GM12891 (cell line): ENCODE measurements around the gene C1orf116.

Experiments used
- DNase-seq: peaks from one replicate; pipeline ENCODE4 v3.0.0; 2011; ENCODE audit warnings: low spot score; ENCODE audit not compliant: insufficient read length
- FAIRE-seq: peaks from 2 replicates; lab custom pipeline; 2011; peaks lifted over from hg19 to GRCh38; lab: Jason Lieb, UNC
- PAX5 ChIP-seq: IDR thresholded peaks from 2 replicates; pipeline ENCODE4 v1.6.1; 2011; ENCODE audit warnings: low read length, moderate library complexity, mild to moderate bottlenecking; ENCODE audit not compliant: insufficient read depth, severe bottlenecking
- POLR2A ChIP-seq: IDR thresholded peaks from 2 replicates; pipeline ENCODE4 v1.6.1; 2011; ENCODE audit warnings: low read depth, low read length, control low read depth
- POLR2AphosphoS5 ChIP-seq: IDR thresholded peaks from 2 replicates; pipeline ENCODE4 v1.6.1; 2011; ENCODE audit warnings: low read depth, low read length, control low read depth
- POU2F2 ChIP-seq: IDR thresholded peaks from 2 replicates; pipeline ENCODE4 v1.6.1; 2011; ENCODE audit warnings: low read depth, mild to moderate bottlenecking, control low read depth, low read length, moderate library complexity
- SPI1 ChIP-seq: IDR thresholded peaks from 2 replicates; pipeline ENCODE4 v1.6.1; 2011; ENCODE audit warnings: low read depth, low read length, control low read depth
- TAF1 ChIP-seq: IDR thresholded peaks from 2 replicates; pipeline ENCODE4 v1.6.1; 2011; ENCODE audit warnings: low read depth, low read length, control low read depth

C1orf116 gene

DNA sequence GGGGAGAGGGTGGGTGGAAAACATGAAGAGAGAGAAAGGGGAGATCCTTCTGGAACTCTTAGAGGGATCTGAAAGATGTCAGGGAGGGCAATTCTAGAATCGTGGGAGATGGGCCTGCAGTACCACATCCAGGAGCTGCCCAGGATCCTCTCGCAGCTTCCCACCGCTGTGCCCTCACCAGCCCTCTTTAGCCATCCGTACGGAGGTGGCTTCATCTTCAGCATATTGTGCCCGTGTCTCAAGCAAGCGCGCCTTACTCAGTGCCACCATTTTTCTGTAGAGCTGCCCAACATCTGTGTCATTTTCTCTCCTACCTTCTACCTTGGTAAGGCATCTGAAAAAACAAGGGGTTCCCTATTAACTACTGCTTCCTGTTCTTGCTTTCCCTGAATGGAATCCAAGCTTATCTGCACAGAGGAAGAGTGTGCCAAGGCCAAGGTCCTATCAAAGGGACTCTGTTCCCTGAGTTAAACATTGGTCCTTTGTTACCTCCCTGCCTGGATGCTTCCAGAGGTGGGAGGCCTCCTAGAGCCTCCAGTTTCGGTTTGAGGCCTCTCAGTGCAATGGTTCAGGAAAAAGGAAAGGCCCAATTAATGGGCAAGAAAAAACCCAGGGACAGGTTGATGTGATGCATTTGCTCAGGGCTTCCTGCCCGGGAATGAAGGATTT, 23.2 kb downstream of the C1orf116 start:
- FAIRE-seq (no peak), DNase-seq (no peak)
- TF ChIP-seq SPI1 (no peak), TAF1 (no peak), POU2F2 (no peak), POLR2A (no peak), POLR2AphosphoS5 (no peak), PAX5 (no peak)

DNA sequence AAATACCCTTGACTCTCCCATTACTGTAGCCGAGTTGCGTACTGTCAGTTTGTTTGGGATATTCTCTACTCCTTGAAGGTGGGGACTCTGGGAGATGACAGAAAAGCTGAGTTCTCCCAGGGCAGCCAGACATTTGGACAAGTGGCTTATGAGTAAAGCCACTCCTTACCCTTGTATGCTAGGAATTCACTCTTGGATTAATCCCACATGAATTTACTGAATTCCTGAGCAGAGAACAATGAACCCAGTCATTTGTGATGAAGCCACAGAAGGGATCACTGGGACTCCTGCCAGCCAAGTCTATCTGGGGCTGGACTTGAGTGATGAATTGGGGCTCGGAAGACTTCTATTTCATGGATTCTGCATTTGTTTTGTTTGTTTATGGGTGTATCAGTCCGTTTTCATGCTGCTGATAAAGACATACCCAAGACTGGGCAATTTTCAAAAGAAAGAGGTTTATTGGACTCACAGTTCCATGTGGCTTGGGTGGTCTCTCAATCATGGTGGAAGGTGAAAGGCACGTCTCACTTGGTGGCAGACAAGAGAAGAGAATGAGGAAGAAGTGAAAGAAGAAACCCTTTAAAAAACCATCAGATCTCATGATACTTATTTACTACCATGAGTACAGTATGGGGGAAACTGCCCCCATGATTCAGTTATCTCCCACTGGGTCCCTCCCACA, 25.1 kb downstream of the C1orf116 start:
- TF ChIP-seq POLR2A: no peak
- no peak for TF ChIP-seq POU2F2
- TF ChIP-seq PAX5: no peak

DNA sequence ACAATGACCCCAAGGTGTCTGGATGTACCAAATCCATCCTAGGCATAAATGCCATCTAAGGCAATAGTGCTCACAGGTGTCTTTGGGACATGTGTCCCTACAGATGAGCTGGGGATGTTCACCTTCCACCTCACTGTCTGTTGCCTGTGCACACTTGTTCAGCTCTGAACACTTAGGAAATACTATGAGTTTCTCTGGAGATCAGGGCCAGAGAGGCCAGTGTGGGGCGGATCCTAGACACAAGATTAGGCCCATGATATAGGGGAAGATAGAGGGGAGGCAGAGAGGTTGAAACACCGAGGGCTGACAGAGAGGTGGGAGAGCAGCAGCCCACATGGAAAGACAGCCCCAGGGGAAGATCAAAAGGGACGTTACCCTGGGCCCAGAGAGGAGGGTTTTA, 25.6 kb downstream of the C1orf116 start:
- DNase-seq (no peak), FAIRE-seq (no peak)
- TF ChIP-seq PAX5 (no peak), TAF1 (no peak), POLR2A (no peak), POU2F2 (no peak), SPI1 (no peak), POLR2AphosphoS5 (no peak)

More for the DNA sequence above, 25.1 kb downstream of the C1orf116 start:
- DNase-seq (no peak), FAIRE-seq (no peak)

DNA sequence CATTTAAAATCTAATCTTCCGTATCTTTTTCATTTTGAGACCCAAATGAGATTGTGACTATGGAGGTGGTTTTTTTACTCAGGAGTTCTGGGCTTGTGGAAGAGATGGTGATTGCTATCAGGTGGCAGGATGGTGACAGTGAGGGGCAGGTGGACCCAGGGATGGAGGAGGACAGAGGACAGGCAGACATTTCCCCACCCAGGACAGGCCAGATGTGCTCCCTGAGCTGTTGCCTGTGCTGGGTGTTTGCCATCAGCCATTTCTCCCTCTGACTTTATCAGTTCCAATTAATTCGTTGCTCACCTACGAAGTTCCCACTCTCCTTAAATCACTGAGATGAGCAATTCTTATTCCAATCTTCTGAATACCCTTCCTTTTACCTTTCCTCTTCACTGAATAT, 26.5 kb downstream of the C1orf116 start:
- DNase-seq (no peak), FAIRE-seq (no peak)
- TF ChIP-seq POLR2A (no peak), POLR2AphosphoS5 (no peak), SPI1 (no peak)

DNA sequence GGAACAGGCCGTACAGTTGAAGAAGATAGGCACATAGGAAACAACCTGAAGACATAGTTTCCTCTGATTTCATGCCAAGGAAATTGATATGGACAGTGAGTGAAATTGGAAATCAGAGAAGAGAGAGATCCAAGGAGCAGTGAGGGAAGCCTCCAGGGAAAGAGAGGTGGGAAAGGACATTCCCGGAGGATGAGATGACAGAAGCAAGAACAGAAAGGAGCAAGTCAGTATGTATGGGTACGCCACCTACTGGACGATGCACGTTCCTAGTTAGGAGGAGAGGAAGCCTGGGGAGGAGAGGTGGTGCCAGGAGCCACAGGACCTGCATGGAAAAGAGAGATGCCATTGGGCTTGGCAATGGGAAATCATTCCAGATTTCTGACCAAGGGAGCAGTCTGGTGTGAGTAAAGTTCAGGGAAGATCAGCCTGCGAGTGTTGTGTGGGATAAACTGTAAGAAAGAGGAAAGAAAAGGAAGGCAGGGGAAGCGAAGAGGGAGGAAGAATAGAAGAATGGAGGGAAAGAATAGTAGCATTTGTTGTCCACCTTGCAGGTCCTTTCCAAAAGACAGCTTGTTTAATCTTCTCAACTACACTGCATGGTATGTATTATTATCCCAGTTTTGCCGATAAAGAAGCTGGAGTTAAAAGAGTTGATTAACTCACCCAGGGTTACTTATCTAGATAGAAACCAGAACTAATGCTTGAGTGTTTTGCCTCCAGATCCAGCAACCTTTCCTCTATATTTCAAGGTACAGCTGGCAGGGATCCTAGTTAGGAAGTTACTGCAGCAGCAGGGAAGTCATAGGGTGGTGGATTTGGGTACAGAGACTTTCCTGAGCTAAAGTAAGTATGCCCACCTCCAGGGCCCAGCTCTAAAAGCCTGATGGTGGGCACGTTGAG, 27.4 kb downstream of the C1orf116 start:
- TF ChIP-seq PAX5: no peak
- peak; percentile 31 for FAIRE-seq
- DNase-seq: no peak

DNA sequence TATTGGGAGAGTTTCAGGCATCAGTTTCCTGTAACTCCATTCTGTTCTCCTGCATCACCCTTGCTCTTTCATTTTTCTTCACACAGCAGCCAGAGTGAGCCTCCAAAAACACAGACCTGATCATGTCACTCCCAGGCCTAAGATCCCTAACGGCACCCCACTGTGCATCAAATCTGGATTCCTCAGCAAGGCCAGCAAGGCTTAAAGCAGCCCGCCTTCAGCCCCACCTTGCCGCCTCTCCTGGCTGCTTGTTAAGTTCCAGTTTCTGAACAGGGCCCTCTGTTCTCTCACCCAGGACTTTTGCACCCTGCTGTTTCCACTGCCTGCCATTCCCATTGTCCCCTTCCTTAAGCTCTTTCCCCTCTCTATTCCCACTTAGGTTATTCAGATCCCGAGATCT, 29.3 kb downstream of the C1orf116 start:
- no peak for TF ChIP-seq PAX5
- TF ChIP-seq POLR2AphosphoS5: no peak
- FAIRE-seq (no peak), DNase-seq (no peak)

DNA sequence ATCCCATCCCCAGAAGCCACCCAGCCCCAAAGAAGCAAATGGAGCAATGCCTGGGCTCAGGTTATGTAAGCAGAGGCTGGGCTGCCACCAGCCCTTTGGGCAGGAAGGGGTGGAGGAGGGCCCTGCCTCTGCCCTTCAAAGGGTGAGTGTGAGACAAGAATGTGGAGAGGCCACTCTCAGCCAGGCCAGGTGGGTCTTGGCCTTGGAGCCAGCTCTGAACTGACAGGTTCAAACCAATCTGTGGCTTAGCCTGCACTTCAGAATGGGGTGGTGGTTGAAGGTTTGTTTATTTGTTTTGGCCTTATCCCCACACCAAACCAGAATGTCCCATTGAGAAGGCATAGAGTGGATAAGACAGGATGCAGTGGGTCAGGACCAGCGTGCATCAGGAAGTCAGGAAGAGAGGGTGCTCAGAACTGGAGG, 29.8 kb downstream of the C1orf116 start:
- TF ChIP-seq TAF1: no peak
- TF ChIP-seq POLR2A: no peak
- TF ChIP-seq POLR2AphosphoS5: no peak
- TF ChIP-seq POU2F2: no peak
- TF ChIP-seq SPI1: no peak
- no peak for TF ChIP-seq PAX5
- no peak for DNase-seq
- no peak for FAIRE-seq

DNA sequence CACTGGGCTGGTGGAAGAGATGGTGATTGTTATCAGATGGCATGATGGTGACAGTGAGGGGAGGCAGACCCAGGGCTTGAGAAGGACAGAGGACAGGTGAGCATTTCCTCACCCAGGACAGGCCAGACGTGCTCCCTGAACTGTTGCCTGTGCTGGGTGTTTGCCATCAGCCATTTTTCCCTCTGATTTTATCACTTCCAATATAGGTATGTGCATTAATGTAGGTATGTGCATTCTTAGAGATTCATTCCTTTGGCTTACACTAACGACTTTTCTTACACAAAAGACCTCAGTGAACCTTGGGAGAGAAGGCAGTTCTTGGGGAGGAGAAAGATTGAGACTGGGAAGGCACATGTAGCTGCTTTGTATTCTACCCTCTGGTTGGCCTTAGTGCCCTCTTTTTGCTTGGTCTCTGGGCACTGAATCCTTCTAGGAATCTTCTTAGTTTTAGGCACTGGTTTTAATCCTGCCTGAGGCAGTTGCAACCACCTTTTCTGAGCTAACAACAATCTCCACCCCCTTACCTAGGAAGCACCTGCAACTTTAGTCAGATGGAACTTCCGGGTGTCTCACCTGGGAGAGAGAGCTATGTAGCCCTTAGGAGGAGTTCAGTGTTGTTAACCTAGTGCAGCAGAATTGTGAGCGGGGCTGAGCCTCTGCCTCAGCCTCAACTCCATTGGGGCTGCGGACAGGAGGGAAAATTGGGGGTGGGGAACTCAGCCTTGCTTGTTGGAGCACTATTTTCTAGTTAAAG, 30.9 kb downstream of the C1orf116 start:
- FAIRE-seq: no peak
- no peak for DNase-seq

DNA sequence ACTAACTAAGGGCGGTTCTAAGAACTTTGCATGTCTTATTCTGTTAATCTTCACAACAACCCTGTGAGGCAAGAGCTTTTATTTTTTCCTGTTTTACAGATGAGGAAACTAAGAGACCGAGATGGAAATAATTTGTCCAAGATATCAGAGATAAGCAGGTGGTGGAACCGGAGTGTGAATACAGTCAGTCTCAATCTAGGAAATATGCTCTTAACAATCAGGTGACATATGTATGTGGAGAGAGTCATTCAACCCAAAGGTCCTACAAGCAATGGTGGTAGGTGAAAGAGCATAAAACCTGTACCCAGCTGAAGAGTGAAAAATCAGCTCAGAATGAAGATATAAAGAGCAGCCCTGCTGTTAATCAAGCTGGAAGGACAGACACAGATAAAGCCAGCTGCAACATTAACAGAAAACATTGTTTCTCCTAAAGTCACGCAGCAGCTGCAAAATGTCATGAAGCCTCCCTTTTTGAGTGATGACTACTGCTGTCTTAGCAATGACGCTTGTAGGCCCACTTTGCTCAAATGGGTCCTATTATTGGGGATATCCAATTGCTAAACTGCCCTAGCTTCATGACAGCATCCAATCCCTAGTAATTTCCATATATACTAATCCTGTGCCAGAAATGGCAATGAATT, 31.8 kb downstream of the C1orf116 start:
- DNase-seq: no peak
- no peak for TF ChIP-seq POLR2AphosphoS5
- no peak for FAIRE-seq

More for the DNA sequence above, 30.9 kb downstream of the C1orf116 start:
- TF ChIP-seq SPI1: no peak
- TF ChIP-seq PAX5: no peak
- no peak for TF ChIP-seq TAF1
- TF ChIP-seq POU2F2: no peak
- TF ChIP-seq POLR2A: no peak
- TF ChIP-seq POLR2AphosphoS5: no peak
